Stomach smooth muscle (tissue), 2 donors: ENCODE data around the gene CCDC93.

ENCODE experiments used
- H3K27ac ChIP-seq: one replicate; pipeline ENCODE4 v1.7.0; 2013; ENCODE audit warnings: mild to moderate bottlenecking, low read length, inconsistent platforms
- H3K27me3 ChIP-seq, 2 donors: one replicate each; pipeline ENCODE4 v1.7.0; 2013; ENCODE audit warnings: low read length in 2 of 2; ENCODE audit not compliant: insufficient read depth in 2 of 2, control insufficient read depth in 1 of 2
- H3K36me3 ChIP-seq, 2 donors: one replicate each; pipeline ENCODE4 v1.7.0; 2013; ENCODE audit warnings: low read length in 2 of 2; ENCODE audit not compliant: control insufficient read depth in 2 of 2, insufficient read depth in 2 of 2
- H3K4me1 ChIP-seq: one replicate; pipeline ENCODE4 v1.7.0; 2013; ENCODE audit warnings: low read length; ENCODE audit not compliant: control insufficient read depth, insufficient read depth
- H3K4me3 ChIP-seq, 2 donors: one replicate each; pipeline ENCODE4 v1.7.0; 2013; ENCODE audit warnings: low read length in 2 of 2
- H3K9ac ChIP-seq, 2 donors: one replicate each; pipeline ENCODE4 v1.7.0; 2013; ENCODE audit warnings: low read length in 2 of 2, mild to moderate bottlenecking in 1 of 2
- H3K9me3 ChIP-seq, 2 donors: one replicate each; pipeline ENCODE4 v1.7.0; 2013; ENCODE audit warnings: low read length in 2 of 2; ENCODE audit not compliant: control insufficient read depth in 2 of 2
- donor health status: healthy.
- donor health status: Pancreatic carcinoma.

CCDC93 gene

DNA sequence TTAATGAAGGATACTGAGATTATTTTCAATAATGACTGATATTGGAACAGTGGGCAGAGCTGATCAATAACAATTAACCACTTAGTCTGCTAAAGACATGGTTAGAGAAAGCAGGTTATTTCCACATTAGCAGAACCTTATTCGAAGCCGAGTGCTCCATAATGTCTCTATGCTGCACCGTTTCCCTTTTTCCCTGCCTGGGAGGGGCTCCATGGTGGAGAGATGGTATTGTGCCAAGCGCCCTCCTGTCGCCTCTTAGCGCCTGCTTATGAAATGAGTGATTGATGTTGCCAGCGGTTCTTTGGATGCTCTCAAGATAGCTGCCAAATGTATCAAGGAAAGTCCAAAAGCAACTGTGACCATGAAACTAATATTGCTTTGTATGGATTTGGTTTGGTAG lies 39.8 kb upstream of the CCDC93 start:
- Histone ChIP-seq H3K4me1 (no peaks in the 10 kb centered on the region), H3K27ac (no peak overlapping the region), H3K9ac (no peak overlapping the region), H3K36me3 (no peaks in the 10 kb centered on the region), H3K4me3 (no peak overlapping the region), H3K27me3 (peaks cover 19 to 34% of the 10 kb centered on the region in 2 donors), H3K9me3 (no peaks in the 10 kb centered on the region)

DNA sequence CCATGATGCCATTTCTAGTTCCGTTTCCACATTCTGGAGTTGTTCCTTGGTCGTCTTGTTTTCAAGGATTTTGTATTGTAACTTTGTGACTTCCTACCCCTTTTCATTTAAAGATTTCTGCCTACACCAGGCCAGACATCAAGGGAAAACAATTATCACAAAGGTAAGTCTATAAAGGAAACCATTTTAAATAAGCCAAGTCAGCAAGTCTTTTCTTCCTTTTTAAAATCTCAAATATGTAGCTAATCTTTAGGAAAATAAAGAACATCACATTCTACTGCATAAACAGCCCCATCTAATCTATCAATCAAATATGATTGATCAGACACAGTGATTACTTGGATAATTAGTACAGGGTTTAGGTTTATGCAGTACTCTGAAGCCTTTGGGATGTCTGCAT lies 38.6 kb upstream of the CCDC93 start:
- Histone ChIP-seq H3K27ac (no peak overlapping the region), H3K4me1 (no peaks in the 10 kb centered on the region)

DNA sequence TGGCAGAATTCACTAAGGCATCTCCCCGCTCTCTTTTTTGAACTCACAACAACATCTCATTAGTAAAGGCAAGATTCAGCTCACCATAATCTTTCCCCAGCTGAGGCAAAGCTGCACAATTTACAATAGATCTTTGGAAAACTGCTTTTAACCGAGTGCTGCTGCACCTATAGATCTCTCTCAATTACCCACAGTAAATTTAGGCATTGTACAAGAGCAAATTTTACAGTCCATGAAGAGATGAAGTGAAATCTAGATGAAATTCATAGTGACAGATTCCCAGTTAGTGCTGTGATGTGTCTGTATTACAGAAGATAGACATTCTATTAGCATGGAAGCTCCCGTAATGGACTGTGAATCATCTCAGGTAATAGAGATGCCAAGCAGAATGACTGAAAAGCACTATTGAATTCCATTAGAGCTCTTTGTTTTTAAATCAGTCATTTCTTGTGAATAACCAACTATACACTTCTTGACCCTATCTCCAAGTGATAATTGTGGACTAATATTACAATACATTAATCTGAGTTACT lies 38.0 kb upstream of the CCDC93 start:
- no peaks in the 10 kb centered on the region for H3K36me3 ChIP-seq
- H3K4me1 ChIP-seq, result no peaks in the 10 kb centered on the region
- H3K9me3 ChIP-seq, result no peaks in the 10 kb centered on the region
- H3K9ac ChIP-seq, result no peak overlapping the region
- H3K27ac ChIP-seq, result no peak overlapping the region
- H3K4me3 ChIP-seq, result no peak overlapping the region
- peaks cover 23 to 46% of the 10 kb centered on the region in 2 donors for H3K27me3 ChIP-seq

More for the DNA sequence above, 38.6 kb upstream of the CCDC93 start:
- H3K4me3 ChIP-seq, result no peak overlapping the region
- H3K9ac ChIP-seq, result no peak overlapping the region
- no peaks in the 10 kb centered on the region for H3K9me3 ChIP-seq
- H3K36me3 ChIP-seq, result no peaks in the 10 kb centered on the region
- H3K27me3 ChIP-seq, result peaks cover 23 to 44% of the 10 kb centered on the region in 2 donors

GRCh38 chr2:118050974-118051373 lies 37.1 kb upstream of the CCDC93 start:
- no peak overlapping the region for H3K9ac ChIP-seq

GRCh38 chr2:118050386-118050785 lies 36.5 kb upstream of the CCDC93 start:
- Histone ChIP-seq H3K9ac (no peak overlapping the region), H3K27ac (no peak overlapping the region), H3K9me3 (no peaks in the 10 kb centered on the region), H3K4me3 (no peak overlapping the region), H3K27me3 (peaks cover 21 to 48% of the 10 kb centered on the region in 2 donors), H3K36me3 (no peaks in the 10 kb centered on the region), H3K4me1 (no peaks in the 10 kb centered on the region)

More at GRCh38 chr2:118050974-118051373, 37.1 kb upstream of the CCDC93 start:
- Histone ChIP-seq H3K27me3 (peaks cover 21 to 48% of the 10 kb centered on the region in 2 donors), H3K4me3 (no peak overlapping the region), H3K9me3 (no peaks in the 10 kb centered on the region), H3K27ac (no peak overlapping the region), H3K4me1 (no peaks in the 10 kb centered on the region), H3K36me3 (no peaks in the 10 kb centered on the region)

GRCh38 chr2:118049816-118050140 lies 35.9 kb upstream of the CCDC93 start:
- Histone ChIP-seq H3K9me3 (no peaks in the 10 kb centered on the region), H3K36me3 (no peaks in the 10 kb centered on the region), H3K9ac (no peak overlapping the region), H3K4me1 (no peaks in the 10 kb centered on the region), H3K27me3 (peaks cover 23 to 51% of the 10 kb centered on the region in 2 donors), H3K27ac (no peak overlapping the region), H3K4me3 (no peak overlapping the region)

GRCh38 chr2:118049140-118049815 lies 35.4 kb upstream of the CCDC93 start:
- Histone ChIP-seq H3K9me3 (no peaks in the 10 kb centered on the region), H3K4me3 (no peak overlapping the region), H3K36me3 (no peaks in the 10 kb centered on the region), H3K27ac (no peak overlapping the region), H3K27me3 (peaks cover 20 to 51% of the 10 kb centered on the region in 2 donors), H3K4me1 (no peaks in the 10 kb centered on the region), H3K9ac (no peak overlapping the region)

- peaks cover 18 to 50% of the 10 kb centered on the region in 2 donors for H3K27me3 ChIP-seq
- no peak overlapping the region for H3K27ac ChIP-seq
- no peaks in the 10 kb centered on the region for H3K4me1 ChIP-seq
- no peak overlapping the region for H3K4me3 ChIP-seq
- no peaks in the 10 kb centered on the region for H3K36me3 ChIP-seq
- no peak overlapping the region for H3K9ac ChIP-seq
- H3K9me3 ChIP-seq, result no peaks in the 10 kb centered on the region
Measured at GRCh38 chr2:118048401-118048800, 34.5 kb upstream of the CCDC93 start.

DNA sequence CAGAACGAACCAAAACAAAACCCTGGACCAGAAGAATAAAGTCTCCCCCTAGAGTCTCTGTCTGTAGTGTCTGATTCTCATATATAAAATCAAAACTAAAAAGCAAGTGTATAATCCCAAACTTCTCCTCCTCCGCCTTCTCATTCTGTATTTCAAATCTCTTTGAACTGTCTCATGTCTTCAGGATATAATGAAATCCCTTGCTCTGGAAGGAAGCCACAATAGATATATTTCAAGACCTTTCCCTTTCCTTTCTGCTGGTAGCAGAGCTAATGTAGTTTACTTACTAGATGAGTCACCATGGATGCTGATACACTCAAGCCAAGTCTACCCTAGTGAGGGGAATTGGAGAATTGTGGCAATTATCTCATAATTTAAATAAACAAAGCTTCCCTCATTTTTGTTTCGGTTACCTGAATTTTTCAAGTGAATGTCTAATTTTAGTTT lies 33.5 kb upstream of the CCDC93 start:
- no peak overlapping the region for H3K27ac ChIP-seq
- H3K27me3 ChIP-seq, result peaks cover 18 to 47% of the 10 kb centered on the region in 2 donors
- H3K36me3 ChIP-seq, result no peaks in the 10 kb centered on the region
- H3K9ac ChIP-seq, result no peak overlapping the region
- no peak overlapping the region for H3K4me3 ChIP-seq
- no peaks in the 10 kb centered on the region for H3K9me3 ChIP-seq
- no peaks in the 10 kb centered on the region for H3K4me1 ChIP-seq

DNA sequence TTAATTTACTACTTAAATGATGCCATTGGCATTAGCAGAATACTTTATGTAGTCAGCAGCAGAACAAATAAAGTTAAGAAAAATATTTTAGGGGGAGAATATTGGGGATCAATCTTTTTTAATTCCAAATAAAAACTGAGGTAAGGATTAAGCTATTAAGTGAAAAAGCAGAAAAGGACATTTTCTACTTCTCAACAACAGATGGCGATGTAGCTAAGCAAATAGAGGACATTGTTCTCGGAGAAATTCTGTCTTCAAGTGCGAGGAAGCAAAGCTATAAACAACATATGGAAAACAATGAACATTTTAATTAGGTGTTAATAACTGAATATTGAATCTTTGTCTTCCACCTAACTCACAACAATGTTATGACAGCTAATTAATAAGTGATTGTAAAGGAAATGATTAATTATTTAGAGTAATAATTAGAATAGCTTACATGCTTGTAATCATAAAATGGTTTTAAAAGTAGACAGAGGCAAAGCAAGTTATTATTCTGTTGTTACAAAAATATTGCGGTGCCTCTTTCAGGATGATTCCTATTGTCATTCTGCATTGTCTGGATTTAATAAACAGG lies 32.9 kb upstream of the CCDC93 start:
- Histone ChIP-seq H3K9me3 (no peaks in the 10 kb centered on the region), H3K36me3 (no peaks in the 10 kb centered on the region), H3K4me3 (no peak overlapping the region)

DNA sequence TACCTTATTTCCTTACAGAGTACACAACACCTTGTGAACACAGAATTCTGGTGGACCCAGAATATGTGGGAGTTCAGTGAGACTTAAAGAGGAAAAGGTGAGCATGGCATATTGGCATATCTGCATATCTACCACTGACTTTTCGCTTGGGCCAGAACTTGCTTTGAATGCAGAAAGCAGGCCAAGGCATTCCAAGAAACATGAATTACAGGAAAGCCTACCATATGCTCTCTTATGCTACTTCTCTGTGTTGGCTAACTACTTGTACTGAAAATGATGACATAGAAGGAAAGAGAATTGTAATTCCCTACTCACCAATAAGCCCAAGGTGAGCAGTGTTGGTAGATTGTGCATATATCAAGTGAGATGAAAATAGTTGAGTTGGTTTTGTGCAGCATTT lies 31.4 kb upstream of the CCDC93 start:
- Histone ChIP-seq H3K4me1 (no peaks in the 10 kb centered on the region), H3K27me3 (peaks cover 20 to 33% of the 10 kb centered on the region in 2 donors), H3K27ac (no peak overlapping the region), H3K9ac (no peak overlapping the region), H3K9me3 (no peaks in the 10 kb centered on the region), H3K36me3 (no peaks in the 10 kb centered on the region), H3K4me3 (no peak overlapping the region)

More for the DNA sequence above, 32.9 kb upstream of the CCDC93 start:
- H3K27me3 ChIP-seq, result peaks cover 18 to 44% of the 10 kb centered on the region in 2 donors
- no peak overlapping the region for H3K27ac ChIP-seq
- no peak overlapping the region for H3K9ac ChIP-seq
- no peaks in the 10 kb centered on the region for H3K4me1 ChIP-seq
